NCI-H1048 (cell line): Measurements from ENCODE around the gene SH3RF1.
A peak's percentile ranks its signal among the peaks of the same experiment; 100 is the strongest.
"Not testable (repeated sequence)": the region's sequence is repeated elsewhere in the genome, so short reads cannot be mapped to it uniquely, and the experiment has no call there.

Experiments used
- DNase-seq: peaks from one replicate; lab custom pipeline; 2025; lab: John Stamatoyannopoulos, UW

The SH3RF1 gene

GRCh38 chr4:169200361-169201030 lies 70.3 kb downstream of the SH3RF1 start:
- no peak for DNase-seq

- no peak for DNase-seq
These were observed 71.6 kb downstream of the SH3RF1 start for GRCh38 chr4:169199184-169199583.

- no peak for DNase-seq
These were observed 72.6 kb downstream of the SH3RF1 start for GRCh38 chr4:169198167-169198566.

GRCh38 chr4:169197206-169197605 lies 73.5 kb downstream of the SH3RF1 start:
- DNase-seq, result not testable (repeated sequence)

GRCh38 chr4:169195032-169195431 lies 75.7 kb downstream of the SH3RF1 start:
- DNase-seq, result no peak

- DNase-seq, result not testable (repeated sequence)
These were observed 80.8 kb downstream of the SH3RF1 start for GRCh38 chr4:169189968-169190367.

GRCh38 chr4:169189372-169189771 lies 81.4 kb downstream of the SH3RF1 start:
- DNase-seq, result no peak

GRCh38 chr4:169188204-169188603 lies 82.6 kb downstream of the SH3RF1 start:
- DNase-seq, result no peak

- DNase-seq, result no peak
These were observed 85.4 kb downstream of the SH3RF1 start for GRCh38 chr4:169185133-169185956.

GRCh38 chr4:169184686-169185085 lies 86.1 kb downstream of the SH3RF1 start:
- DNase-seq, result no peak

- DNase-seq, result no peak
These were observed 86.5 kb downstream of the SH3RF1 start for GRCh38 chr4:169184236-169184635.

- DNase-seq, result no peak
These were observed 87.2 kb downstream of the SH3RF1 start for GRCh38 chr4:169183581-169183980.

- DNase-seq, result peak; percentile 10
These were observed 90.9 kb downstream of the SH3RF1 start for GRCh38 chr4:169179609-169180521.

GRCh38 chr4:169178092-169178491 lies 92.7 kb downstream of the SH3RF1 start:
- not testable (repeated sequence) for DNase-seq

- DNase-seq, result no peak
These were observed 95.3 kb downstream of the SH3RF1 start for GRCh38 chr4:169175476-169175875.

- DNase-seq, result no peak
These were observed 95.7 kb downstream of the SH3RF1 start for GRCh38 chr4:169175035-169175434.

GRCh38 chr4:169174247-169174646 lies 96.5 kb downstream of the SH3RF1 start:
- DNase-seq, result no peak

GRCh38 chr4:169167957-169168858 lies 102.5 kb downstream of the SH3RF1 start:
- DNase-seq, result no peak

GRCh38 chr4:169164669-169165415 lies 105.9 kb downstream of the SH3RF1 start:
- no peak for DNase-seq

GRCh38 chr4:169163947-169164668 lies 106.6 kb downstream of the SH3RF1 start:
- no peak for DNase-seq
